BE2C (cell line): ENCODE measurements around the gene CSRNP3.

Experiments
- DNase-seq: peaks from one replicate; pipeline ENCODE4 v3.0.0-alpha.2; 2020
- H3K27me3 ChIP-seq: fragments of 250-450 bp; sonication (Bioruptor Pico); 2 replicates; pipeline ENCODE4 v1.5.1; 2020; ENCODE audit warnings: mild to moderate bottlenecking
- H3K36me3 ChIP-seq: fragments of 250-450 bp; sonication (Bioruptor Pico); 2 replicates; pipeline ENCODE4 v1.5.1; 2020; ENCODE audit warnings: mild to moderate bottlenecking
- H3K4me1 ChIP-seq: fragments of 250-450 bp; sonication (Bioruptor Pico); 2 replicates; pipeline ENCODE4 v1.5.1; 2020
- H3K4me3 ChIP-seq: 2 replicates; pipeline ENCODE4 v1.5.1; 2011; ENCODE audit warnings: low read depth, low read length
- H3K9me3 ChIP-seq: fragments of 250-450 bp; sonication (Bioruptor Pico); 2 replicates; pipeline ENCODE4 v1.5.1; 2020
- CTCF ChIP-seq: IDR thresholded peaks from 2 replicates; pipeline ENCODE4 v1.5.1; 2012; ENCODE audit warnings: mild to moderate bottlenecking, low read depth, low read length

CSRNP3 gene

DNA sequence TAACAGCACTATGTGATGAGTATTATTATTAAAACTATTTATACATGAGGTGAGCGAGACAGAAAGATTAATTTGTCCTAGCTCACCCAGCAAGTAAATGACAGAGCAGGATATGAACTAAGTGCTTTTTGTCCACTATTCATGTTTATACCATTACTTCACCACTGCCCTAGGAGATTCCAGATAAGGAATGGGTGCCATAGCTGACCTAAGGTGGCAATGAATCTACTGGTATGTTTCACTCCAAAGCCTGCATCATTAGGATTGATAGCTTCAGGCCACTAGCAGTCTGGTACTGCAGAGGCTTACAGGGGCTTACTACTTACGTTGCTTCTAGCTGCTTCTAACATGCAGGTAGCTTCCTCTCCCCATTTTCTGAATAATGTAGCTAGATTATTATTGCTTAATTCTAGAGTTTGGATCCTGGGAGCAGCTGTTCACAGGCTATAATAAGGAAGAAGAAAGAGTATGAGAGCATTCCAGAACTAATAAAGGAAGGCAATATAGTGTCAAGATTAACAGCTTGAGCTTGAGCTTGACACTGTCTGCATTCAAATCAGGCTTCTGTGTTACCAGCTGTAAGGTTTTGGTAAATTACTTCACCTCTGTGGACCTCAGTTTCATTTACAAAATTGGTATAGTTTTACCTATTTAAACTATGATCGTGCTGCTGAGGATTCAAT, 170.9 kb downstream of the CSRNP3 start:
- no peaks in the 10 kb centered on the region for H3K27me3 ChIP-seq
- no peaks in the 10 kb centered on the region for H3K4me1 ChIP-seq
- no peaks in the 10 kb centered on the region for H3K36me3 ChIP-seq
- TF ChIP-seq CTCF, result no peak
- no peaks in the 10 kb centered on the region for H3K9me3 ChIP-seq
- no peak overlapping the region for H3K4me3 ChIP-seq
- no peak for DNase-seq

- Histone ChIP-seq H3K36me3 (no peaks in the 10 kb centered on the region), H3K4me3 (peak overlapping the region; percentile 28; the same call in 1 of the 2 replicates), H3K27me3 (no peaks in the 10 kb centered on the region), H3K9me3 (no peaks in the 10 kb centered on the region), H3K4me1 (no peaks in the 10 kb centered on the region; the same call in none of the 2 replicates)
- peak; percentile 54 for DNase-seq
- no peak for TF ChIP-seq CTCF
These were observed 176.7 kb downstream of the CSRNP3 start for GRCh38 chr2:165645930-165646831.

DNA sequence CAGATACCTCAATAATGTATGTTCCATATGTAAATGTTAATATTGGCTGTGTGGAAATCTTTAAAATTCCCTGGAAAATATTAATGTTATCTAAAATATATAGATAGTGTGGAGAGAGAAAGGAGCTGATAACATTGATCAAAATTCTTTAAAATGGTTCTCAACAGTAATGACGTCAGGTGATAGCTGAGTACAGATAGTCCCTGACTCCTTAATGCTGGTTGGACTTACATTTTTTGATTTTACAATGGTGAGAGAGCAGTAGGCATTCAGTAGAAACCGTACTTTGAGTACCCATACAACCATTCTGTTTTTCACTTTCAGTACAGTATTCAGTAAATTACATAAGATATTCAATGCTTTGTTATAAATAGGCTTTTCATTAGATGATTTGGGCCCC, 177.9 kb downstream of the CSRNP3 start:
- DNase-seq, result no peak
- TF ChIP-seq CTCF, result no peak
- H3K4me3 ChIP-seq, result no peak overlapping the region
- no peaks in the 10 kb centered on the region; the same call in none of the 2 replicates for H3K4me1 ChIP-seq
- H3K27me3 ChIP-seq, result no peaks in the 10 kb centered on the region
- no peaks in the 10 kb centered on the region for H3K9me3 ChIP-seq
- H3K36me3 ChIP-seq, result no peaks in the 10 kb centered on the region

GRCh38 chr2:165648801-165649200, 179.3 kb downstream of the CSRNP3 start:
- Histone ChIP-seq H3K4me3 (no peak overlapping the region), H3K9me3 (no peaks in the 10 kb centered on the region), H3K4me1 (no peaks in the 10 kb centered on the region; the same call in none of the 2 replicates), H3K36me3 (no peaks in the 10 kb centered on the region), H3K27me3 (no peaks in the 10 kb centered on the region)
- TF ChIP-seq CTCF, result no peak
- peak; percentile 37 for DNase-seq

- no peaks in the 10 kb centered on the region for H3K36me3 ChIP-seq
- H3K27me3 ChIP-seq, result no peaks in the 10 kb centered on the region
- H3K9me3 ChIP-seq, result no peaks in the 10 kb centered on the region
- no peak overlapping the region for H3K4me3 ChIP-seq
- TF ChIP-seq CTCF, result no peak
- DNase-seq, result no peak
- H3K4me1 ChIP-seq, result no peaks in the 10 kb centered on the region; the same call in none of the 2 replicates
These were observed 181.7 kb downstream of the CSRNP3 start for GRCh38 chr2:165651233-165651632.
